ENCODE measurements around the gene CRIM1. TPM values are rescaled to one million over a fixed set of nuclear protein-coding genes. Genes with fewer than 3 reads are reported as not detected.

CRIM1 gene
- total RNA-seq, 2 donors from 2014 or later: 217 to 465 TPM

- Histone ChIP-seq H3K27me3 (replicated peaks; ENCODE audit: insufficient read depth) (no peaks in the 10 kb centered on the region), H3K4me1 (ENCODE audit: control insufficient read depth in 1 of 2, low read depth in 2 of 2) (no peaks in the 10 kb centered on the region), H3K4me3 (no peak overlapping the region), H3K9me3 (no peaks in the 10 kb centered on the region), H3K27ac (no peak overlapping the region), H3K36me3 (peaks cover 27% of the 10 kb centered on the region)
- no peak for DNase-seq (ENCODE audit: low spot score)
- TF ChIP-seq CTCF (IDR thresholded peaks at IDR 0.05): no peak
- no peak for ATAC-seq (ENCODE audit: insufficient number of reproducible peaks, low FRiP score, low read depth)
Measured at GRCh38 chr2:36577884-36578283, 222.3 kb downstream of the CRIM1 start.

GRCh38 chr2:36578343-36579296 is 223.0 kb downstream of the CRIM1 start:
- DNase-seq (ENCODE audit: low spot score): no peak
- no peaks in the 10 kb centered on the region for H3K4me1 ChIP-seq (ENCODE audit: control insufficient read depth in 1 of 2, low read depth in 2 of 2)
- no peak overlapping the region for H3K4me3 ChIP-seq
- no peak for ATAC-seq (ENCODE audit: insufficient number of reproducible peaks, low FRiP score, low read depth)
- peaks cover 27% of the 10 kb centered on the region for H3K36me3 ChIP-seq
- no peaks in the 10 kb centered on the region for H3K27me3 ChIP-seq (replicated peaks; ENCODE audit: insufficient read depth)
- H3K27ac ChIP-seq: no peak overlapping the region
- H3K9me3 ChIP-seq: no peaks in the 10 kb centered on the region
- no peak for TF ChIP-seq CTCF (IDR thresholded peaks at IDR 0.05)

- ATAC-seq (ENCODE audit: insufficient number of reproducible peaks, low FRiP score, low read depth) (no peak), DNase-seq (ENCODE audit: low spot score) (no peak)
- Histone ChIP-seq H3K27ac (no peak overlapping the region), H3K27me3 (replicated peaks; ENCODE audit: insufficient read depth) (no peaks in the 10 kb centered on the region), H3K4me3 (no peak overlapping the region), H3K36me3 (peaks cover 27% of the 10 kb centered on the region), H3K4me1 (ENCODE audit: control insufficient read depth in 1 of 2, low read depth in 2 of 2) (no peaks in the 10 kb centered on the region), H3K9me3 (no peaks in the 10 kb centered on the region)
- no peak for TF ChIP-seq CTCF (IDR thresholded peaks at IDR 0.05)
Measured at GRCh38 chr2:36579297-36579664, 223.7 kb downstream of the CRIM1 start.

GRCh38 chr2:36582538-36582937 is 227.0 kb downstream of the CRIM1 start:
- Histone ChIP-seq H3K9me3 (no peaks in the 10 kb centered on the region), H3K4me1 (ENCODE audit: control insufficient read depth in 1 of 2, low read depth in 2 of 2) (no peaks in the 10 kb centered on the region), H3K4me3 (no peak overlapping the region), H3K27ac (no peak overlapping the region), H3K27me3 (replicated peaks; ENCODE audit: insufficient read depth) (no peaks in the 10 kb centered on the region), H3K36me3 (peaks cover 23% of the 10 kb centered on the region)
- ATAC-seq (ENCODE audit: insufficient number of reproducible peaks, low FRiP score, low read depth) (no peak), DNase-seq (ENCODE audit: low spot score) (no peak)
- no peak for TF ChIP-seq CTCF (IDR thresholded peaks at IDR 0.05)

- Histone ChIP-seq H3K36me3 (peaks cover 22% of the 10 kb centered on the region), H3K27me3 (replicated peaks; ENCODE audit: insufficient read depth) (no peaks in the 10 kb centered on the region), H3K4me1 (ENCODE audit: control insufficient read depth in 1 of 2, low read depth in 2 of 2) (no peaks in the 10 kb centered on the region), H3K27ac (no peak overlapping the region), H3K4me3 (no peak overlapping the region), H3K9me3 (no peaks in the 10 kb centered on the region)
- ATAC-seq (ENCODE audit: insufficient number of reproducible peaks, low FRiP score, low read depth) (no peak), DNase-seq (ENCODE audit: low spot score) (no peak)
- no peak for TF ChIP-seq CTCF (IDR thresholded peaks at IDR 0.05)
Measured at GRCh38 chr2:36582951-36583350, 227.4 kb downstream of the CRIM1 start.

All from thoracic aorta (tissue), 2 donors.